Measurements from ENCODE around the gene NFKB1.
"Not testable (repeated sequence)": the region's sequence is repeated elsewhere in the genome, so short reads cannot be mapped to it uniquely, and the experiment has no call there.

Gene NFKB1

DNA sequence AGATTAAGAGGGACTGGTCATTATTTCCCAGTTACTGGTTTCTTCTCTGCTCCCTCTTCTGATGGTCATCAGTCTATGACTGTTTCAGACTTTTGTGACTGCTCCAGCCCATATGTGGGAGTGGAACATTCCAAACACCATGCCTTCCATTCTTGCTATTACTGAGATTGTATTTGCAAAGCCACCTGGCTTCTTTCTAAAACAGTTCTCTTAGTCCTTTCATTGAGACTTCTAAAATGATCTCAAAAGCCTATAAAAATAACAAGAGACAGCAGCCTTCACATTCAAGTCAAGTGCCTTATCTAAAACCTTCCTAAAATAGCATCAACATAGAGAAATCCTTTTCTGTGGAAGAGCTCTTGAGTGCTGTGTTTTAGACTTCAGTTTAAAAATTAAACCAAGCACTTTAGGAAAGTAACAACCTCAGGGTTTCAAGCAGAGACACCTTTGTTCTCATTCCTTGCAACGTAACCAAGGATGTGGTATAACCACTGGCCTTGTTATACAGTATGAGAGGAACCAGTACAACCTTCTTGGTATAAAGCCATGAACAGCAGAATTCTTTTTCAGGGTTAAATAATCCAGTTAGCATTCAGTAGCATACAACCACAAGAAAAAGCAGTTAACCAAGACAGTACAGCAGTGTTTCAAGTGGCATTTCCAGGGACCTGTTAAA is 97.1 kb downstream of the NFKB1 start:
- DNase-seq (ENCODE audit: low read depth in 2 of 2): no peak

- DNase-seq (ENCODE audit: low read depth in 2 of 2): no peak
These were observed 97.7 kb downstream of the NFKB1 start for GRCh38 chr4:102598762-102599374.

DNA sequence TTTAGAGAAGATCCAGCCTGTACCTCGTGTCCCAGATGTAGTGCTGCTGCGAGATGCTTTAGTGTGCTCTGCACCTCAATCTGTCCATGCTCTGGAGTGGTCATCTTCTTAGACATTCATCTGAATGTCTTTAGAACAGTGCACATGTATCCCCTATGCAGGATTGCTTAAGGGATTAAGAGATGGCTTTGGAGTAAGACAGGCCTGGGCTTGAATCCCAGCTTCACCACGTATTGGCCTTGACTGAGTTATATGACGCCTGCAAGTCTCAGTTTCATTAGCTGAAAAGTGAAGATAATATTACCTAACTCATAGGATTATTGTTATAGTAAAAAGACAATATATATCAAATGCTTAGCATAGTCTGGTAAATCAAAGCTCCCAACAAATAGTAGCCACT is 98.3 kb downstream of the NFKB1 start:
- no peak for DNase-seq (ENCODE audit: low read depth in 2 of 2)

GRCh38 chr4:102599886-102600285 is 98.7 kb downstream of the NFKB1 start:
- DNase-seq (ENCODE audit: low read depth in 2 of 2): no peak

GRCh38 chr4:102600689-102601088 is 99.5 kb downstream of the NFKB1 start:
- no peak for DNase-seq (ENCODE audit: low read depth in 2 of 2)

DNA sequence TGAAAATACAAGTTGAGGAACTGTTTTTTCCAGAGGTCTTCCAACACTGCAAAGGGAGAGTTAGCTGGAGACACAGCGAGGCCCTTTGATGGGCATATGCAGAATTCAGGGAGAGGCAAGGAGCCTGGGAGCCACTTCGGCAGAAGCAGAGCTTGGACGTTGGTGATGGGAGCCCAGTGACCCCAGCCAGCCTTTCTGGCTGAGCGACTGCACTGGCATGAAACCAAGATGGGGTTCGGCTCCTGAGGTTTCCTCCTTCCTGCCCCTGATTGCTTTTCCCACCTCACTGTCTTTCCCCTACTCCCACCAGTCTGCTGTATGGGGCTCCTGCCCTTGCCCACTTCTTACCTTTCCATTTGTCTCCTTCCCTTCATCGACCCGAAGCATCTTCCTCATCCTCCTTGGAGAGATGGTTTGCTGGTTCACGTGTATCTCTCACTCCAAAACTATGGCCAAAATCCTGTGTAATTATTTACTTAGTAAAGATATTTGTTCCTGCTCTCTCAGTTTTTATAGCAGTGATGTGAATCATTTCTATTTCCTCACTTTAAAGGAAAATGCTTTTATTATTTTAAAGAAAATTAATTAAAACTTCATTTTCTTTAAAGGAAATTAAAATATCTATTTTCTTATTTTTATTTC is 100.5 kb downstream of the NFKB1 start:
- no peak for DNase-seq (ENCODE audit: low read depth in 2 of 2)

GRCh38 chr4:102604222-102604940 is 103.2 kb downstream of the NFKB1 start:
- DNase-seq (ENCODE audit: low read depth in 2 of 2): no peak

DNA sequence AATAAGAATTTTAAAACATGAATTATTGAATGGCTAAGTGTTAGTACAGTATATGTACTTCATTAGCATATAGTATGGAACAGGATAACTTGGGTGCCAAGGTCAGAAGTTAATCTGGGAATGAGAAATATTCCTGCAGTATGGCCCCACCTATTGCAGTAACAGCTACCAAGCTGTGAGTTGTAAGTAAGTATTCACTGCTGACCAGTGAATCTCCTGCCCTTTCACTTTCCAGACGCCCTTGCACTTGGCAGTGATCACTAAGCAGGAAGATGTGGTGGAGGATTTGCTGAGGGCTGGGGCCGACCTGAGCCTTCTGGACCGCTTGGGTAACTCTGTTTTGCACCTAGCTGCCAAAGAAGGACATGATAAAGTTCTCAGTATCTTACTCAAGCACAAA is 105.1 kb downstream of the NFKB1 start:
- no peak for DNase-seq (ENCODE audit: low read depth in 2 of 2)

- no peak for DNase-seq (ENCODE audit: low read depth in 2 of 2)
These were observed 105.8 kb downstream of the NFKB1 start for GRCh38 chr4:102606846-102607450.

GRCh38 chr4:102608190-102608589 is 107.0 kb downstream of the NFKB1 start:
- DNase-seq (ENCODE audit: low read depth in 2 of 2): no peak

DNA sequence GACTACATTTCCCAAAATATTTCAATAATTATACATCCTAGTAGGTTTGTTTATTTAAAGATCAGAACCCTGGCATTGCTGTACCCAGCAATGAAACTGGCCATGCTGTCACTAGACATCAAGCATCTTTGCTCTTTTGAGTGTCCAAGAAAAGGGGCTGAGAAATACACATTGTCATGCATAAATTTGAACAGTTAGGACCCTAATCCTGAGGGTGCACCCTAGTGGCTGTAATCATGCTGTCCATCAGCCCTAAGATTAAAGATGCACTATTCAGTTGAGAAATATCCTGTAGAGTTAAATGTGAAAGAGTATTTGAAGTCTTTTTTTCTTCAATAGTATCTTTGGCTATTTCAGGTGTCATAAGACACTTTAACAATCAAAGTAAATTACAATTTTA is 108.8 kb downstream of the NFKB1 start:
- DNase-seq (ENCODE audit: low read depth in 2 of 2): no peak

- DNase-seq (ENCODE audit: low read depth in 2 of 2): no peak
These were observed 109.3 kb downstream of the NFKB1 start for GRCh38 chr4:102610476-102610875.

DNA sequence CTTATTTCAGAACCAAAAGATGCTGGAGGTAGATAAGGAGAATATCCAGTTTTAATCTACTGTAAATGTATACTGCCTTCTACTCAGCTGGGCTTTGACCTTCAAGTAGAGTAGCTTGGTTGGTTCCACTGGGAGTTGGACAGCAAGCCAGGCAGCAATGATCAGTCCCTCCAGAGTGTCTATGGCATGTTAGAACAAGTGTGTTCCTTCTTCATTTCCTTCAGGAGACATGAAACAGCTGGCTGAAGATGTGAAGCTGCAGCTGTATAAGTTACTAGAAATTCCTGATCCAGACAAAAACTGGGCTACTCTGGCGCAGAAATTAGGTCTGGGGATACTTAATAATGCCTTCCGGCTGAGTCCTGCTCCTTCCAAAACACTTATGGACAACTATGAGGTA is 111.1 kb downstream of the NFKB1 start:
- DNase-seq (ENCODE audit: low read depth in 2 of 2): no peak

GRCh38 chr4:102612824-102613366 is 111.7 kb downstream of the NFKB1 start:
- no peak for DNase-seq (ENCODE audit: low read depth in 2 of 2)

DNA sequence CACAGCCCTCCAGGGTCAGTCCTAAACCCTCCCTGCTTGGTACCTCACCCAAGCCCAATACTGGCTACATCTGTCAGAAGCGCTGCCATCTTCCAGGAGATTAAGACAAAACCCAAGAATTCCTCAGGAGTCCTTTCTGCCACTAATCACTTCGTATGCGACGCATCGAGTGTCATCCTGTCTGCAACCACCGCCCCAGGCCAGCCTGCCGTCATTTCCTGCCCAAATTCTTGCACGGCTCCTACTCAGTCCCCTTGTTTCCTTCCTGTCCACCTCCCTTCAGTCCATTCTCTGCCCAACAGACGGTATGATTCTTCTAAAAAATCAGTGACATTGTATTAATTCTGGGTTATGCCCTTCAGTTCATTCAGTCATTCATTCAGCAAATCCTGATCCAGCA is 113.6 kb downstream of the NFKB1 start:
- no peak for DNase-seq (ENCODE audit: low read depth in 2 of 2)

DNA sequence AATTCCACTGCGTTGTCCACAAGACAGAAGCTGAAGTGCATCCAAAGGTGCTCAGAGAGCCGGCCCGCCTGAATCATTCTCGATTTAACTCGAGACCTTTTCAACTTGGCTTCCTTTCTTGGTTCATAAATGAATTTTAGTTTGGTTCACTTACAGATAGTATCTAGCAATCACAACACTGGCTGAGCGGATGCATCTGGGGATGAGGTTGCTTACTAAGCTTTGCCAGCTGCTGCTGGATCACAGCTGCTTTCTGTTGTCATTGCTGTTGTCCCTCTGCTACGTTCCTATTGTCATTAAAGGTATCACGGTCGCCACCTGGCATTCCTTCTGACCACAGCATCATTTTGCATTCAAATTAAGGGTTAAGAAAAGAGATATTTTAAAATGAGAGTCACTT is 115.5 kb downstream of the NFKB1 start:
- DNase-seq (ENCODE audit: low read depth in 2 of 2): no peak

- DNase-seq (ENCODE audit: low read depth in 2 of 2): not testable (repeated sequence)
These were observed 117.9 kb downstream of the NFKB1 start for GRCh38 chr4:102619021-102619420.

DNA sequence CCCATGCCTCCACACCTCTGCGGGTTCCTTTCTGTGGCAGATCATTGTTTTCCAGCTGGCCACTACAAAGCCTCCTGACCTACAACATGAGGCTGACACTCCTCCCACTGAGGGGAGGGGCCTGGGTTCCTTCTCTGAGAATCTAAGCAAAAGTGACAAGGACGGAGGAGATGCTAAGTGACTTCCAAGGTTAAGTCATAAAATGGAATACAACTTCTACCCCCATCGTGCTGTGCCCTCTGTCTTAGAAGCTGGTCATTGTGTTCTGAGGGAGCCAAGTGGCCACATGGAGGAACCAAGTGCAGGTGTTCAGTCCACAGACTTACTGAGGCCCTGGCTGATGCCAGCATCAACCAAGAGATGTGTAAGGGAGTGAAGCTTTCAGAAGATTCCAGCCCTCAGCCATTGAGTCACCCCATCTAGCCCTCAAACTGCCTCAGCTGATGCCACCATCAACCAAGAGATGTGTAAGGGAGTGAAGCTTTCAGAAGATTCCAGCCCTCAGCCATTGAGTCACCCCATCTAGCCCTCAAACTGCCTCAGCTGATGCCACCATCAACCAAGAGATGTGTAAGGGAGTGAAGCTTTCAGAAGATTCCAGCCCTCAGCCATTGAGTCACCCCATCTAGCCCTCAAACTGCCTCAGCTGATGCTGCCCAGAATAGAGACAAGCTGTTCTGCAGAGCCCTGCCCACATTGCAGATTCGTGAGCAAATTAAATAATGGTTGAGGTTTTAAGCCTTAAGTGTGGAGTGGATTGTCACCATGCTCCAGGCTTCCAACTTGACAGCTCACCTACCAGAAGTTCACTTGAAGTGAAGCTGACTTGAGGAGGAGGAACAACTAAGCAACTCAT is 118.8 kb downstream of the NFKB1 start:
- not testable (repeated sequence) for DNase-seq (ENCODE audit: low read depth in 2 of 2)

GRCh38 chr4:102620697-102621497 is 119.7 kb downstream of the NFKB1 start:
- DNase-seq (ENCODE audit: low read depth in 2 of 2): no peak

GRCh38 chr4:102623622-102624021 is 122.5 kb downstream of the NFKB1 start:
- DNase-seq (ENCODE audit: low read depth in 2 of 2): no peak
